NCI-H2107 treated with DMSO at 0.1 percent for 48 hours (cell line): ENCODE data around the gene C2.

Experiments used
- DNase-seq: peaks from one replicate; lab custom pipeline; 2025; ENCODE audit not compliant: unreplicated experiment; lab: John Stamatoyannopoulos, UW

The C2 gene

GRCh38 chr6:31927242-31927862, at the start of gene C2:
Gene C2 (plus strand): TSS chr6:31927717. CDS start chr6:31927753, 36 bp downstream.
- DNase-seq: no peak

DNA sequence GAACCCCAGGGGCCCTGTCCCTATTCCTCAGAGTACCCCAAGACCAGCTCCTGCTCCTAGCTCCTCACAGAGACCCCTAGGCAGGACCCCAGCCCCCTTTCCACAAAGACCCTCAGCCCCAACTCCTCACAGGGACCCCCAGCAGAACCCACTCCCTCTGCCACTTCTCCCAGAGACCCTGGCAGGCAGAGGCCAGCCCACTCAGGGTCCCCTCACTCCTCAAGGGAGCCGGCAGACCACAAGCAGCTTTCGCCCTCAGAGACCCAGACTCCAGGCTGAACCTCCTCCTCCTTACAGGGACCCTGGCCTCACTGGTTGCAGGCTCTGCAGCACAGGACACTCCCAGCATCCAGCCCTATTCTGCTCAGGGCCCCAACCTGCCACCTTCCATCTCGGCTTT, 49.3 kb upstream of the C2 start:
- DNase-seq: no peak

- no peak for DNase-seq
Measured at GRCh38 chr6:31878726-31879125, 48.8 kb upstream of the C2 start, which contains the start of gene SLC44A4. Gene SLC44A4 (minus strand): TSS chr6:31878997. CDS start chr6:31878980, 17 bp downstream.

DNA sequence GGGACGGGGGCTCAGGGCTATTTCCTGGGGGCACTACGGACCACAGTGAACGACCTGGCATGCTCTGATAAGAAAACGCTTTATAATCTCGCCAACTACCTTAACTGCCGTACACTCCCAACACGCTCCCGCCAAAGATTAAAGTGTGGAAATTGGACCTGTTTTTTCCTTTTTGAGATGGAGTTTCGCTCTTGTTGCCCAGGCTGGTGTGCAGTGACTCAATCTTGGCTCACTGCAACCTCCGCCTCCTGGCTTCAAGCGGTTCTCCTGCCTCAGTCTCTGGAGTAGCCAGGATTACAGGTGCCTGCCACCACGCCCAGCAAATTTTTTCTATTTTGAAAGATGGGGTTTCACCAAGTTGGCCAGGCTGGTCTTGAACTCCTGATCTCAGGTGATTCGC, 48.4 kb upstream of the C2 start:
- DNase-seq: no peak

GRCh38 chr6:31879901-31880300, 47.6 kb upstream of the C2 start:
- no peak for DNase-seq

DNA sequence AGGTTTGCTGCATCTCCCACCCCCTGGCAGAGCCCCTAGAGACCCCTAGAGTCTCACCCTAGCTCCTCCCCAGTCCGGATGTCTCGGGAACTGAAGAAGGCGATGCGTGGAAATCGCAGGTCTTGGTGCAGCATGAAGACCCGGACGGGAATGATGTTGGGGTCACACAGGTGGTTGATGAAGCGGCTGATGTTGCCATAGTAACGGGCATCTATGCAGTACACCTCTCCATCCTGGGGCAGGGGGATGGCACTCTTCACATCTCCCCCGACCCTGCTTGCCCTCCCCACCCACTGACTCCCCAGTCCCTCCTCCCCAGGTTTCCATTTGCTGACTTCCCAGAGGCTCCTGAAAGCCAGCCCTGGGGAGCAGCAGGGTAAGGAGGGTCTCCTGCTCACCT, 46.9 kb upstream of the C2 start:
- DNase-seq: no peak

DNA sequence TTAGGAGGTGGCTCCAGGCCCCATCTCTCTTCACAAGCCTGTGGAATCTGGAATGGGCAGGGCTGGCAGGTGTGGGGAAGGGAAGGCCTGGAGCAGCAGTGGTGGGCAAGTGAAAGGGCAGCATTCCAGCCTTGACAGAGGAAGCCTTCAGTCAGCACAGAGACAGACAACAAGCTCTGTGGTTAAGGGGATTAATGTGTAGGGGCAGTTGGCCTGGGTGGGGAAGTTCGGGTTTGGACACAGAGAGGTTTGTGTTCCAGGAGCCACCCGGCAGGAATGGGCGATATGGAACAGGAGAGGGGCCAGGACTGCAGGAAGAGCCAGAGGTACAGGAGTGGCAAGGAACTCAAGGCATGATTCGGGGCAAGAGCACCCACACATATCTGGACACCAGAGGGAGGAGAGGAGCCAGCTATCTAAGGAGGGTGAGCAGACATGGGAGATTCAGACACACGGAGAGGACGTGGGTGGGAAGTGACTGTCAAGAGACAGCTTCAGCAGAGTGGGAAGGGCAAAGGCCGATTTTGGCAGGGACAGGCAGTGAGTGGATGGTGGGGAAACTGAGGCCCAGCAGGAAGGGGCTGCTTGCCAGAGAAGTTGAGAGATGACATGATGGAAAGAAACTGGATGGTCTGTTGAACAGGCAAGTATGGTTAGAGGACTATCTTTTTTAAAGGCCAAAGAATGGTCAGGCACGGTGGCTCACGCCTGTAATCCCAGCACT, 46.2 kb upstream of the C2 start:
- DNase-seq: no peak

GRCh38 chr6:31882344-31882743, 45.2 kb upstream of the C2 start:
- DNase-seq: no peak

DNA sequence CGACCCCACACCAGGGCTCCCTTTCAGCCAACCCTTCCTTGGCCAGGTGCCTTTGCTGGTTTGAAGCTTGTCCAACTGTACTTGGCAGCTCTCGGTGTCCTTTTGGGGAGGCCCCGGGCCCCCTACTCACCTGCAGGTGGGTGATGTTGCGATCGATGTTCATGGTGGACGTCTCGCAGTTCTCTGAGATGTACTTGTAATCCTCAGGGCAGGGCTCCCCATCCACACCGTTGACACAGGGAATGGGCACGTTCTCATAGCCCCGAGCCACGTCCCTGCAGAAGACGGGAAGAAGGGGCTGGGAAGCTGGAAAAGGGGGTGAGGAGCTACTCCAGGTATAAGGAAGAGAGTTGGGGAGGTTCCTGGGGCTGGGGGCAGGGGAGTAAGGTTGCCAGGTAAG, 43.8 kb upstream of the C2 start:
- DNase-seq: no peak

GRCh38 chr6:31884528-31885035, 42.9 kb upstream of the C2 start:
- DNase-seq: no peak

GRCh38 chr6:31886541-31886991, 41.0 kb upstream of the C2 start:
- DNase-seq: no peak

GRCh38 chr6:31887173-31888007, 40.1 kb upstream of the C2 start:
- DNase-seq: no peak

- no peak for DNase-seq
Measured at GRCh38 chr6:31888276-31889258, 39.0 kb upstream of the C2 start.

- no peak for DNase-seq
Measured at GRCh38 chr6:31889331-31889972, 38.1 kb upstream of the C2 start.

DNA sequence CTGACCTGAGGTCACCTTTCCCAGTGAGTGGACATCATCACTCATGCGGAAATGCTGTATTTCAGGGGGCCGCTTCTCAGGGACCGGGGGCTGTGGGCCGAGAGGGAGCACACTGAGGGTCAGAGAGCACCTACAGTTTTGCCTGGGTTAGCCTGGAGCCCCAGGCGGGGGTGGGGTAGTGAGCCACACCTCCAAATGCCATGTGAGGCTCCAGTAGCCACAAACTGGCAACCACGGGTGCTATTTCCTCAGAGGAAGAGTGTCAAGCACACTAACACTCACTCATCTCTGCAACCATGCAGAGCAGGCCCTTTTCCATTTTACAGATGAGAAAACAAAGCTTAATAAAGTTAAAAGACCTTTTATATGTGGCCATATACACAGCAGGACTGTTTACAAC, 34.7 kb upstream of the C2 start:
- DNase-seq: no peak

- no peak for DNase-seq
Measured at GRCh38 chr6:31896493-31896855, 31.0 kb upstream of the C2 start.

DNA sequence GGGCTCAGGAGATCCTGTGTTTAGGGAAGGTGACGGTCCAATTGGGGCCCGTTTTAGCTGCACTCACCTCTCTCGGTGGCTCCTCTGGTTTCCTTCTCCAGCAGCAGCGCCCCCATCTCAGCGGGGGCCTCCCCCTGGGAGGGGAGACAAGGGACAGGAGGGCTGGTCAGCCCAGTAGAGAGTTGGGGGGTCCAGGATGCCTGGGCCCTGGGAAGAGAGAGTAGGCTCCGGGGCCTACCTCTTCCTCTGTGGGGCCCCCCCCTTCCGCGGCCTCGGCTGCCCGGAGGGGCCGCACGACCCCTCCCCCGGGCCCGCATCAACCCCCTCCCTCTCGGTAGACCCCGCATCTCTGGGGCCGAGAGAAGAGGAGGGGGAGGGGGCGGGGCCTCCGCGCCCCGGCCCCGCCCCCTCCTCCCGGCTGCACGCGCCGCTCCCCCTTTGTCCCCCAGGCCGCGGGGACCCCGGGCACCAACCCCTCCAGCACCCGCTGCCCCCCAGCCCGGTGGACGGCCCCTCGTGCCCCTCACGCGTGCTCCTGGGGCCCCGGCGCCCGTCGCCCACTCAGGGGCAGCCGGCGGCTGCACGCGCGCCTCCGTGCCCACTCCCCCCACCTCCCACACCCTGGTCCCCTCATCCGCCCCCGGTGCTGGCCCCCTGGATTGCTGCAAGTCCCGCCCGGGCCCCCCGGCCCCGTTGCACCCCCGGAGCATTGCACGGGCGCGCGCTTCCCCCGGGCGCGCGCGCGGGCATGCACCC, 30.5 kb upstream of the C2 start:
- no peak for DNase-seq

DNA sequence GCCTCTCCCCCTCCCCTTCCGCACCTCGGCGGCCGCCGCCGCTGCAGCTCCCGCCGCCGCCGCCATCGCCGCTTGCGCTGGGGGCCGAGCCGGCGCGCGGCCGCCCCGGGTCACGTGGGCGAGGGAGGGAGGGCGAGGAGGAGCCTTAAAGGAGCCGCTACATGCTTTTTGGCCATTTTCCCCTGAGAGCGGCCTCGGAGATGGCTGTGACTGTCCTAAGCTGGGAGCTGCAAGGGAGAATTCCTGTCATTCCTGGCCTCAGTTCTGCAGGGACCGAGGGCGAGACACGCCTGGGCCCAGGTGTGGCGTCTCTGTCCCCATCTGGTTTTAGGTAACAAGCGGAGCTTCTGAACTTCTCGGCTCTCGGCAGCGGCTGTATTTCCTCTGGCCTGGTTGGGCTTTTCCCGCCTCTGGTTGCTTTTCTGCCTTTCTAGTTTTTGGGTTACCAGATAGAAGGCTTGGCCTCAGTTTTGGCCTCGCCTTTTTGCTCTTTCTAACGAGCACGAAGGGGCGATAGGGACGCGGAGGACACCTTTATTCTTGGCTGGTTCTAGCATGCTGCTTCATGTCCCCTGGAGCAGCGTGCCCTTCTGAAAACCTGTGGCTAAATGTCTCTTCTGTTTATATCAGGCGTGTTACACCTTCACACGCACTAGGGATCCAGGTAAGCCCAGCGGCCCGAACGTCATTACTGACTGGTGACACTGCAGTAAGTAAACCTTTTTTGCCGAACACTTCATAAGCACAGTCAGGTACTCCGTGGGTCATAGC, 29.7 kb upstream of the C2 start, which contains the start of gene EHMT2:
Gene EHMT2 (minus strand): TSS at position 87 of the 771 bp plus-strand sequence. CDS start 21 bp downstream, at position 66.
- DNase-seq: peak; percentile 39
